ENCODE data around the gene NSD2. TPM values are rescaled to one million over a fixed set of nuclear protein-coding genes. Genes with fewer than 3 reads are reported as not detected.

The NSD2 gene
- total RNA-seq, 2 donors from 2014 or later = 232 to 268 TPM

- Mint-ChIP-seq H3K4me1 (ENCODE audit: low read depth) (peaks cover 65% of the 10 kb centered on the region), H3K27me3 (ENCODE audit: low read depth) (no peaks in the 10 kb centered on the region), H3K27ac (peak overlapping the region; percentile 31), H3K9me3 (no peaks in the 10 kb centered on the region), H3K4me3 (peak overlapping the region; percentile 96 to 98), H3K36me3 (ENCODE audit: insufficient read depth in 2 of 2) (peaks cover 4 to 14% of the 10 kb centered on the region in 2 donors)
- DNase-seq (no peak), ATAC-seq (replicated peaks in 1 of 2) (no peak)
These were observed 3.0 kb downstream of the NSD2 start for GRCh38 chr4:1874201-1874600.

DNA sequence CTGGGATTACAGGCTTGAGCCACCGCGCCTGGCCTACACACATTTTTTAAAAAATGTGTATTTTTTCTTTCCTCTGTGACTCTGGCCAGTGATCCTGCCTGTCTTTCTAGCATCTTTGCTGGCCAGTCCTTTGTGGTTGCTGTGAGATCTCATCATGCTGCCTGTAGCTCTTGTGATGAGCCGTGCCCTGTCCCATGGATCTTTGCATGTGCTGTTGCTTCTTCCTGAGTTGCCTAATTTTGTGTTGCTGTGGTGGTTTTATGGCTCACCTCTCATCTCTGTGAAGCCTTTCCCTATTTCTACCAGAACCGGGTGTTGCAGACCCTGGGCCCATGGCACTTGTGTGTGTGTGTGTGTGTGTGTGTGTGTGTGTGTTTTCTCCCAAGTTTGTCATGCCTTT, 8.3 kb downstream of the NSD2 start:
- H3K27ac Mint-ChIP-seq = no peak overlapping the region
- no peak for DNase-seq
- peaks cover 70% of the 10 kb centered on the region for H3K4me1 Mint-ChIP-seq (ENCODE audit: low read depth)
- no peaks in the 10 kb centered on the region for H3K9me3 Mint-ChIP-seq
- peaks cover 3 to 30% of the 10 kb centered on the region in 2 donors for H3K36me3 Mint-ChIP-seq (ENCODE audit: insufficient read depth in 2 of 2)
- H3K4me3 Mint-ChIP-seq = no peak overlapping the region
- H3K27me3 Mint-ChIP-seq (ENCODE audit: low read depth) = no peaks in the 10 kb centered on the region
- no peak for ATAC-seq (replicated peaks in 1 of 2)

GRCh38 chr4:1880332-1880731, 9.1 kb downstream of the NSD2 start:
- H3K27ac Mint-ChIP-seq = peak overlapping the region; percentile 6
- no peak overlapping the region for H3K4me3 Mint-ChIP-seq
- H3K9me3 Mint-ChIP-seq = no peaks in the 10 kb centered on the region
- DNase-seq (no peak), ATAC-seq (replicated peaks in 1 of 2) (no peak)
- H3K27me3 Mint-ChIP-seq (ENCODE audit: low read depth) = no peaks in the 10 kb centered on the region
- peaks cover 3 to 30% of the 10 kb centered on the region in 2 donors for H3K36me3 Mint-ChIP-seq (ENCODE audit: insufficient read depth in 2 of 2)
- peaks cover 69% of the 10 kb centered on the region for H3K4me1 Mint-ChIP-seq (ENCODE audit: low read depth)

- no peak overlapping the region for H3K4me3 Mint-ChIP-seq
- H3K27me3 Mint-ChIP-seq (ENCODE audit: low read depth) = no peaks in the 10 kb centered on the region
- DNase-seq (no peak), ATAC-seq (replicated peaks in 1 of 2) (no peak)
- no peak overlapping the region for H3K27ac Mint-ChIP-seq
- peaks cover 57% of the 10 kb centered on the region for H3K4me1 Mint-ChIP-seq (ENCODE audit: low read depth)
- H3K36me3 Mint-ChIP-seq (ENCODE audit: insufficient read depth in 2 of 2) = peaks cover 2 to 23% of the 10 kb centered on the region in 2 donors
- no peaks in the 10 kb centered on the region for H3K9me3 Mint-ChIP-seq
These were observed 11.7 kb downstream of the NSD2 start for GRCh38 chr4:1882850-1883271.

DNA sequence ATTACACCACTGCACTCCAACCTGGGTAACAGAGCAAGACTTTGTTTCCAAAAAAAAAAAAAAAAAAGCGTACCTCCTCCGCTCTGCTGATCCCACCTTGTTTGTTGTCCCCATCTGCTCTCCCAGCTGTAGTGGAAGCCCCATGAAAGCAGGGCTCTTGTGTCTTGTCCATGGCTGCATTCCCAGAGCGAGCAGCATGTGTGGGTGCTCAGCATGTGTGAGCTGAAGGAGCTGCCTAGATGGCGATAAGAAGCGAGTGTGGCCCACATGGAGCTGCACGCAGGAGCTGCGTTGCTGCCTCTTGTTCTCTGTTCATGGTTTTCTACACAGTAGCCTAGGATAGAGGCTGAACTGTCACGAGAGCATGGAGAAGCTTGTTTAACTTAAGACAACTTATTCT, 12.4 kb downstream of the NSD2 start:
- Mint-ChIP-seq H3K27ac (no peak overlapping the region), H3K4me3 (no peak overlapping the region), H3K9me3 (no peaks in the 10 kb centered on the region), H3K36me3 (ENCODE audit: insufficient read depth in 2 of 2) (peaks cover 2 to 20% of the 10 kb centered on the region in 2 donors), H3K4me1 (ENCODE audit: low read depth) (peaks cover 53% of the 10 kb centered on the region), H3K27me3 (ENCODE audit: low read depth) (no peaks in the 10 kb centered on the region)
- ATAC-seq (replicated peaks in 1 of 2) = no peak
- no peak for DNase-seq

- DNase-seq = no peak
- H3K27me3 Mint-ChIP-seq (ENCODE audit: low read depth) = no peaks in the 10 kb centered on the region
- H3K4me3 Mint-ChIP-seq = no peak overlapping the region
- ATAC-seq (replicated peaks in 1 of 2) = no peak
- no peaks in the 10 kb centered on the region for H3K9me3 Mint-ChIP-seq
- H3K36me3 Mint-ChIP-seq (ENCODE audit: insufficient read depth in 2 of 2) = peaks cover 2 to 13% of the 10 kb centered on the region in 2 donors
- no peak overlapping the region for H3K27ac Mint-ChIP-seq
- peaks cover 50% of the 10 kb centered on the region for H3K4me1 Mint-ChIP-seq (ENCODE audit: low read depth)
These were observed 14.2 kb downstream of the NSD2 start for GRCh38 chr4:1885414-1885813.

- H3K4me3 Mint-ChIP-seq = no peak overlapping the region
- no peaks in the 10 kb centered on the region for H3K9me3 Mint-ChIP-seq
- peaks cover 36% of the 10 kb centered on the region for H3K4me1 Mint-ChIP-seq (ENCODE audit: low read depth)
- H3K36me3 Mint-ChIP-seq (ENCODE audit: insufficient read depth in 2 of 2) = peaks cover 0 to 5% of the 10 kb centered on the region in 2 donors
- H3K27ac Mint-ChIP-seq = no peak overlapping the region
- no peak for DNase-seq
- H3K27me3 Mint-ChIP-seq (ENCODE audit: low read depth) = no peaks in the 10 kb centered on the region
- ATAC-seq (replicated peaks in 1 of 2) = no peak
These were observed 15.9 kb downstream of the NSD2 start for GRCh38 chr4:1887052-1887451.

DNA sequence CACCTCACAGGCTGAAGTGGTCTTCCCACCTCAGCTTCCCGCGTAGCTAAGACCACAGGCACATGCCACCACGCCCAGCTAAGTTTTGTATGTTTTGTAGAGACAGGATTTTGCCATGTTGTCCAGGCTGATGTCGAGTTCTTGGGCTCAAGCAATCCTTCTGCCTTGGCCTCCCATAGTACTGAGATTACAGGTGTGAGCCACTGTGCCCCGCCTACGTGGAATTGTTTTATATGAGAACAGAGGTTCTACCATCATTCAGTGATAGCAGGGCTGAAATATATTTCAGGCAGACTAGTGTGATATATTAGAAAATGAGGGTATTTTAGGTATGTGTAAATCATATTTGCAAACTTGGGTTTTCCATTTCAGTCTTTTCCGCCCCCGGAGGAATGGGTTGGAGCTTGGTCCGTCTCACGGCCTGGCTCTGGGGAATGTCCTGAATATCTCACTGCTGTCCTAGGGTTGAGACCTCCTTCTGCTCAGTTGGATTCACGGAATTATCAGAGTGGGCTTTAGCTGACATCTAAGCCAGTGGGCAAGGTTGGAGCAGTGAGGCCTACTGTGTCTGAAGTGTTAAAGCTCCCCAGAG, 19.9 kb downstream of the NSD2 start:
- H3K27me3 Mint-ChIP-seq (ENCODE audit: low read depth) = no peaks in the 10 kb centered on the region

GRCh38 chr4:1895971-1896657, 24.9 kb downstream of the NSD2 start:
- peaks cover 22% of the 10 kb centered on the region for H3K4me1 Mint-ChIP-seq (ENCODE audit: low read depth)
- no peak overlapping the region for H3K4me3 Mint-ChIP-seq
- H3K9me3 Mint-ChIP-seq = no peaks in the 10 kb centered on the region
- DNase-seq = no peak
- no peaks in the 10 kb centered on the region for H3K27me3 Mint-ChIP-seq (ENCODE audit: low read depth)
- H3K36me3 Mint-ChIP-seq (ENCODE audit: insufficient read depth in 2 of 2) = peaks cover 6 to 20% of the 10 kb centered on the region in 2 donors
- no peak overlapping the region for H3K27ac Mint-ChIP-seq
- ATAC-seq (replicated peaks in 1 of 2) = no peak

More for the DNA sequence above, 19.9 kb downstream of the NSD2 start:
- Mint-ChIP-seq H3K36me3 (ENCODE audit: insufficient read depth in 2 of 2) (peaks cover 2 to 10% of the 10 kb centered on the region in 2 donors), H3K4me1 (ENCODE audit: low read depth) (peaks cover 18% of the 10 kb centered on the region), H3K4me3 (no peak overlapping the region), H3K9me3 (no peaks in the 10 kb centered on the region), H3K27ac (no peak overlapping the region)
- DNase-seq (no peak), ATAC-seq (replicated peaks in 1 of 2) (no peak)

GRCh38 chr4:1896658-1896991, 25.4 kb downstream of the NSD2 start:
- Mint-ChIP-seq H3K4me1 (ENCODE audit: low read depth) (peaks cover 27% of the 10 kb centered on the region), H3K36me3 (ENCODE audit: insufficient read depth in 2 of 2) (peaks cover 7 to 21% of the 10 kb centered on the region in 2 donors), H3K9me3 (no peaks in the 10 kb centered on the region), H3K4me3 (no peak overlapping the region), H3K27ac (peak overlapping the region; percentile 13), H3K27me3 (ENCODE audit: low read depth) (no peaks in the 10 kb centered on the region)
- no peak for DNase-seq
- no peak for ATAC-seq (replicated peaks in 1 of 2)

DNA sequence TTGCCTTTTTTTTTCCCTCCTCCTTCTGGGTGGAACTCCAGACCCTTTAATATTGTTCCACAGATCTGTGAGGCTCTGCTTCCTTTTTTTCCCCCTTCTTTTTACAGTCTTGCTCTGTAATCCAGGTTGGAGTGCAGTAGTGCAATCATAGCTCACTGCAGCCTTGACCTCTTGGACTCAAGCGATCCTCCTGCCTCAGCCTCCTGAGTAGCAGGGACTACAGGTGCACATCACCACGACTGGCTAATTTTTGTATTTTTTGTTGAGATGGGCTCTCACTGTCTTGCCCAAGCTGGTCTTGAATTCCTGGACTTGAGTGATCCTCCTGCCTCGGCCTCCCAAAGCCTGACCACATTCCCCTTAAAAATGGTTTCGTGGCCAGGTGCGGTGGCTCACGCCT, 26.8 kb downstream of the NSD2 start:
- Mint-ChIP-seq H3K4me3 (no peak overlapping the region), H3K27me3 (ENCODE audit: low read depth) (no peaks in the 10 kb centered on the region), H3K27ac (no peak overlapping the region), H3K9me3 (no peaks in the 10 kb centered on the region), H3K36me3 (ENCODE audit: insufficient read depth in 2 of 2) (peaks cover 7 to 27% of the 10 kb centered on the region in 2 donors), H3K4me1 (ENCODE audit: low read depth) (peaks cover 34% of the 10 kb centered on the region)
- DNase-seq (no peak), ATAC-seq (replicated peaks in 1 of 2) (no peak)

DNA sequence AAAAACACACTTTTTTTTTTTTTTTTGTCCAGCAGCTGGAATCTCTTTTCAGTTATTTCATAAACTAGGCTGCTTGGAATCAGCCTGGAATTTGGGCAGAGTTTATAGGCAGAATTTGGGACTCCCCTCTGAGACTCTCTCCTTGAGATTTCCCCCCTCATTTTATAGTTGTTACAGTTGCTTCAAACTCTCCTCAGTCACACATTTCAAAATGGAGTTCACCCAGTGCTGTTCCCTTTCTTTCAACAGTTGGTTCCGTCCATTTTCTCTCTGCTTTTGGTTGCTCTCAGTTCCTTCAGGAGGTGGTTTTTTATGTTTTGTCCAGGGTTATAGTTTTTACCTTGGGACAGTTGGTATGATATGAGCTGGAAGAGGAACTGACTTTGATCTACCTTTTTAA, 27.5 kb downstream of the NSD2 start:
- Mint-ChIP-seq H3K4me3 (peak overlapping the region in 1 of 2 donors; percentile 62), H3K36me3 (ENCODE audit: insufficient read depth in 2 of 2) (peaks cover 8 to 32% of the 10 kb centered on the region in 2 donors), H3K27ac (peak overlapping the region; percentile 78), H3K9me3 (no peaks in the 10 kb centered on the region), H3K4me1 (ENCODE audit: low read depth) (peaks cover 39% of the 10 kb centered on the region), H3K27me3 (ENCODE audit: low read depth) (no peaks in the 10 kb centered on the region)
- DNase-seq = no peak
- ATAC-seq (replicated peaks in 1 of 2) = peak in 1 of 2 donors; percentile 6

DNA sequence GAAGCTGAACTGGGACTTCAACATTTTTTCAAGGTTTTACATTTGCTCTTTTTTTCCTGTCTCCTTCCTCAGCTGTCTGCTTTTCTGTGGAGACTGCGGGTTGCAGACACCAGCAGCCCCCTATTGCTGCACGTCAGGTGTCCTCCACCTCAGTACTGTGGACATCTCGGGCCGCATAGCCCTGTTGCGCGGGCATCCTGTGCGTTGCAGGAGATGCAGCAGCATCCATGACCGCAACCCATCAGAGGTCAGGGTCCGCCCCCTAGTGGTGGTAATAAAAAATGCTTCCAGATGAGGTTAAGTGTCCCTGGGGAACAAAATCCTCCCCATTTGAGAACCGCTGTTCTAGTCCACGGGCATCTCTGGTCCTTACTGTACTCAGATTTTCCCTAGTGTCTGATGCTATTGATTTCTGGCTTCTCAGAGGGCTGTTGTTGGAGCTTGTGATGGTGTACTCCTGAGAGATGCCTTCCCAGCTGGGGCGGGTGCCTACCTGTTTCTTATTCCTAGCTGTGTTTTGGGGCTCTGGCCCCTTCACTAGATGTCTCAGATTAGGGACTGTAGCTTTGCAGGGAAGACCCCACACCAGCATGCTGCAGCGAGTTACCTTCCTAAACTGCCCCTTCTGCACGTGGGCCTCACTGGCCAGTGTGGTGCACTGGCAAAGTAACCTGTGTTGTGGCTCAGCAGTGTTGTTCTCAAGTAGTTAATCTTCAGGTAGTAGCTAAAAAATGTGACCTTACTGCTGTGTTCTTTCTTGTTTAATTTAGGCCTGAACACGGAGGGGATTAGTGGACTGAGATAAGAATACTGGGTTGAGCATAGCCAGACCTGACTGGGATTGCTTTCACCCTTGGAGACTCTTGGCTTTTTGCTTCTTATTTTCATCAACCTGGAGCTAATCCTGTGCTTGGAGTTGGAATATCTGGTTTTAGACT, 28.2 kb downstream of the NSD2 start:
- no peaks in the 10 kb centered on the region for H3K27me3 Mint-ChIP-seq (ENCODE audit: low read depth)
- no peaks in the 10 kb centered on the region for H3K9me3 Mint-ChIP-seq
- peak; percentile 71 to 80 for DNase-seq
- ATAC-seq (replicated peaks in 1 of 2) = peak; percentile 93 to 95
- H3K4me3 Mint-ChIP-seq = peak overlapping the region in 1 of 2 donors; percentile 62
- peak overlapping the region; percentile 78 for H3K27ac Mint-ChIP-seq
- peaks cover 42% of the 10 kb centered on the region for H3K4me1 Mint-ChIP-seq (ENCODE audit: low read depth)
- H3K36me3 Mint-ChIP-seq (ENCODE audit: insufficient read depth in 2 of 2) = peaks cover 8 to 36% of the 10 kb centered on the region in 2 donors

Data from activated T-cell treated with anti-CD3 and anti-CD28 coated beads, Interleukin-2, amount 50 U/mL, for 72 hours (primary cell).